ENCODE measurements around the gene CPN2. TPM values are rescaled to one million over a fixed set of nuclear protein-coding genes. Genes with fewer than 3 reads are reported as not detected.

Gene CPN2
- not detected for total RNA-seq

GRCh38 chr3:194351080-194351672 lies at the start of gene CPN2:
Gene CPN2 (minus strand): TSS chr3:194351328. CDS start chr3:194342702, 8,626 bp downstream.
- no peak for DNase-seq

- DNase-seq: no peak
Measured at GRCh38 chr3:194399874-194400411, 48.8 kb upstream of the CPN2 start.

- no peak for DNase-seq
Measured at GRCh38 chr3:194399166-194399565, 48.0 kb upstream of the CPN2 start, which contains the start of gene GP5. Gene GP5 (minus strand): TSS chr3:194399266. CDS start chr3:194398282, 984 bp downstream.

- DNase-seq: no peak
Measured at GRCh38 chr3:194397757-194398312, 46.7 kb upstream of the CPN2 start.

GRCh38 chr3:194396859-194397756 lies 46.0 kb upstream of the CPN2 start:
- DNase-seq: no peak

- no peak for DNase-seq
Measured at GRCh38 chr3:194396539-194396858, 45.4 kb upstream of the CPN2 start.

- DNase-seq: no peak
Measured at GRCh38 chr3:194395778-194396538, 44.8 kb upstream of the CPN2 start.

- DNase-seq: no peak
Measured at GRCh38 chr3:194395212-194395611, 44.1 kb upstream of the CPN2 start.

- no peak for DNase-seq
Measured at GRCh38 chr3:194392576-194392975, 41.4 kb upstream of the CPN2 start.

GRCh38 chr3:194390835-194391234 lies 39.7 kb upstream of the CPN2 start:
- no peak for DNase-seq

- no peak for DNase-seq
Measured at GRCh38 chr3:194389269-194389668, 38.1 kb upstream of the CPN2 start.

- DNase-seq: no peak
Measured at GRCh38 chr3:194387926-194388418, 36.8 kb upstream of the CPN2 start.

- no peak for DNase-seq
Measured at GRCh38 chr3:194387276-194387675, 36.1 kb upstream of the CPN2 start.

GRCh38 chr3:194386648-194387047 lies 35.5 kb upstream of the CPN2 start:
- no peak for DNase-seq

- no peak for DNase-seq
Measured at GRCh38 chr3:194386066-194386465, 34.9 kb upstream of the CPN2 start.

- DNase-seq: no peak
Measured at GRCh38 chr3:194384569-194385001, 33.5 kb upstream of the CPN2 start.

GRCh38 chr3:194384156-194384555 lies 33.0 kb upstream of the CPN2 start:
- DNase-seq: no peak

- DNase-seq: no peak
Measured at GRCh38 chr3:194383276-194383940, 32.3 kb upstream of the CPN2 start.

GRCh38 chr3:194382892-194383223 lies 31.7 kb upstream of the CPN2 start:
- no peak for DNase-seq

GRCh38 chr3:194382196-194382891 lies 31.2 kb upstream of the CPN2 start:
- no peak for DNase-seq

GRCh38 chr3:194381460-194381875 lies 30.3 kb upstream of the CPN2 start:
- no peak for DNase-seq
